Stimulated activated CD8-positive, alpha-beta memory T cell treated with anti-CD3 and anti-CD28 coated beads, Interleukin-12 subunit alpha, Interleukin-12 subunit beta, amount 100 ng/mL, for 1 hour (primary cell): ENCODE measurements around the gene TRAF3.

Experiments
- DNase-seq: peaks from one replicate; pipeline ENCODE4 v3.0.0-alpha.2; 2020; ENCODE audit warnings: low read depth

Gene TRAF3

GRCh38 chr14:102957222-102957621 is 180.0 kb downstream of the TRAF3 start:
- no peak for DNase-seq

- DNase-seq: no peak
These were observed 181.2 kb downstream of the TRAF3 start for GRCh38 chr14:102958461-102958860.
